ENCODE results near the gene TAS2R13. TPM values are rescaled to one million over a fixed set of nuclear protein-coding genes. Genes with fewer than 3 reads are reported as not detected.

Gene TAS2R13
- polyA plus RNA-seq (ENCODE audit: insufficient read length in 4 of 4) = under 1 TPM in 3 of 4 donors, not detected in 1; 0.09 to 0.14 (median 0.14) TPM

DNA sequence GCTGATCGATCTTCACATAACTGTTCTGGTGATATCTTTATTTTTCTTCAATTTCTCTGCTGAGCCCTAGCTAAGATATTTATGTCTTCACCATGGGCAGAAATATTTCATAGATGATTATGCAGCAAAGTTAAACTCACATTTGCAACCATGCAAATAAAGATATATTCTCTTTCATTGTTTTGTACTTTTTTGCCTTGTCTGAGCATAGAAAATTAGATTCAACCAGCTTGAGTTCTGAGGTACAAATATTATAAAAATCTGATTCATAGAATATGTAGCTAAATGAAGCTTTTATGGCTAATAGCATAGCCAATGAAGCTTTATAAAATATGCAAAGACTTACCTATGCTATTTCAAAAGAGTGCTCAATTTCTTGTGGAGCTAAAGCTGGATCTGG, at the start of gene TAS2R13:
TAS2R13 (minus strand) TSS at position 101 of the 400 bp plus-strand sequence. CDS start 264 bp downstream, outside the sequence.
- DNase-seq (ENCODE audit: low read depth in 4 of 4, low spot score in 3 of 4) = no peak

- DNase-seq (ENCODE audit: low read depth in 4 of 4, low spot score in 3 of 4) = no peak
Observed at GRCh38 chr12:10957741-10958140, 48.4 kb upstream of the TAS2R13 start.

DNA sequence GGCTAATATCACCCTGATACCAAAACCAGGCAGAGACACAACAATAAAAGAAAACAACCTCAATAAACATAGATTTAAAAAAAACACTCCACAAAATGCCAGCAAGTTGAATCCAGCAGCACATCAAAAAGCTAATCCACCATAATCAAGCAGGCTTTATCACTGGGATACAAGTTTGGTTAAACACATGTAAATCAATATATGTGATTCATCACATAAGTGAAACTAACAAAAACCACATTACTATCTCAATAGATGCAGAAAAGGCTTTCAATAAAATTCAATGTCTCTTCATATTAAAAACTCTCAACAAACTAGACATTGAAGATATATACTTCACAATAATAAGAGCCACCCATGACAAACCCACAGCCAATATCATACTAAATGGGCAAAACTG, 46.7 kb upstream of the TAS2R13 start:
- DNase-seq (ENCODE audit: low read depth in 4 of 4, low spot score in 3 of 4) = no peak

GRCh38 chr12:10952645-10953044, 43.3 kb upstream of the TAS2R13 start:
- DNase-seq (ENCODE audit: low read depth in 4 of 4, low spot score in 3 of 4) = no peak

- no peak for DNase-seq (ENCODE audit: low read depth in 4 of 4, low spot score in 3 of 4)
Observed at GRCh38 chr12:10943167-10943566, 33.8 kb upstream of the TAS2R13 start.

DNA sequence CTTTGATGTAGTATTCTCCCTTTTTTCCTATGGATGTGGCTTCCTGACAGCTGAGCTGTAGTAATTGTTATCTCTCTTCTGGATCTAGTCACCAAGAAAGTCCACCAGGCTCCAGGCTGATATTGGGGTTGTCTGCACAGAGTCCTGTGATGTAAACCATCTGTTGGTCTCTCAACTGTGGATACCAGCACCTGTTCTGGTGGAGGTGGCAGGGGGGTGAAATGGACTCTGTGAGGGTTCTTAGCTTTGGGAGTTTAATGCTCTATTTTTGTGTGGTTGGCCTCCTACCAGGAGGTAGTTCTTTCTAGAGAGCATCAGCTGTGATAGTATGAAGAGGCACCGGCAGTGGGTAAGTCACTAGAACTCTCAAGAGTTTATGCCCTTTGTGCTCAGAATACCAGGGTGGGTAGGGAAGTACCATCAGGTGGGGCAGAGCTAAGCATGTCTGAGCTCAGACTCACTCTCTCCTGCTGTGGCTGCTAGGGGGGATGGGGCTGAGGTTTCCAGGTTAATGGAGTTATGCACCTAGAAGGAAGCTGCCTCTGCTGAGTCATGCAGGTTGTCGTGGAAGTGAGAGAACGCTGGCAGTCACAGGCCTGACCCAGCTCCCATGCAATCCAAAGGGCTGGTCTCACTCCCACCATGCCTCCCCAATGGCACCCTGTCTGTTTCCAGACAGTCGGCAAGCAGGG, 32.7 kb upstream of the TAS2R13 start:
- DNase-seq (ENCODE audit: low read depth in 4 of 4, low spot score in 3 of 4) = no peak

DNA sequence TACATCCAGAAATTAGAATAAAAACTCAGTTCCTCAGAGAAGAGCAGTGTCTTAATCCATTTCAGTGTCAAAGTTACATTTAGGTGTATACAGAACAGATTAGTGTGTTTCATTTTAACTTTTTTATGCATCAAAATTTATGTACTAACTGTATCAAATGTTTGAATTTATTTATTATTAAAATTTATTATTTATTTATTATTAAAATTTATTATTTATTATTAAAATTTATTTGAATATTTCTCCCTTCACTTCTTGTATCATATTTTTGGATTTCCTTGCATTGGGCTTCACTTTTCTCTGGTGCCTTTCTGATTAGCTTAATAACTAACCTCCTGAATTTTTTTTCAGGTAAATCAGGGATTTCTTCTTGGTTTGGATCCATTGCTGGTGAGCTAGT, 32.0 kb upstream of the TAS2R13 start:
- DNase-seq (ENCODE audit: low read depth in 4 of 4, low spot score in 3 of 4) = no peak

DNA sequence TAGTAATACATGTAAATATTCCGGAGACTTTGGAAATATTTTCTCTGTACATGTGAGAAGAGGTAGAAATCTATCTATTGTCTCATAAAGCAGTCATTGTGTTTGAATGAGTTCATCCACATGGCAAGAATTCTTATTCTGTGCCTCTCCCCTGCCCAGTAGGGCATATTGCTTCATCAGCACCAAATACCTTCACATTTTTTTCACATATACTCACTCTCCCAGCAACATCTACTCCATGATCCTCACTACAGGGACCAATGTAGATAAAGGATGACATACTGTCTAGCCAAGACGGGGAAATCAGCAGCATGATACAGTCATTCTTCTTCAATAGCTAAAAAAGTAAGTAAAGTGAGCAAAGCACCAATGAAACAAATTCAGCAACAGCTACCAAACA, 31.0 kb upstream of the TAS2R13 start:
- no peak for DNase-seq (ENCODE audit: low read depth in 4 of 4, low spot score in 3 of 4)

GRCh38 chr12:10939163-10939562, 29.8 kb upstream of the TAS2R13 start, which contains the start of gene TAS2R14:
Gene TAS2R14, minus strand, starts transcription at chr12:10939263. Its CDS starts 56 bp downstream, at chr12:10939207.
- DNase-seq (ENCODE audit: low read depth in 4 of 4, low spot score in 3 of 4) = no peak

DNA sequence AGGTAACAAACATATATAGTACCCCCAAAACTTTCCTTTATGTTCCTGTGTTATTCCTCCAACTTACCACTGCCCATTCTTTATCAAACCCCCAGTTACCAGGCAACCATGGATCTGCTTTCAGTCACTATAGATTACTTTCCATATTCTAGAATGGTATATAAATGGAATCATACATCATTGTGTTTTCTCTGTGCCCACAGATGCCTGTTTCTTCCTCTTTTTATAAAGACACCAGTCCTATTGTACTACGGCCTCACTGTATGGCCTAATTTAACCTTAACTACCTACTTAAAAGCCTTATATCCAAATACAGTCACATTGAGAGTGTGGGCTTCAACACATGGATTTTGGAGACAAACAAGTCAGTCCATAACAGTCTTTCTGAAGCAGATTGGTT, 27.1 kb upstream of the TAS2R13 start:
- DNase-seq (ENCODE audit: low read depth in 4 of 4, low spot score in 3 of 4) = no peak

- no peak for DNase-seq (ENCODE audit: low read depth in 4 of 4, low spot score in 3 of 4)
Observed at GRCh38 chr12:10928746-10929286, 19.5 kb upstream of the TAS2R13 start, which contains the start of gene PRH2. Gene PRH2, plus strand, starts transcription at chr12:10929236. Its CDS starts 38 bp downstream, at chr12:10929274.

GRCh38 chr12:10926269-10926668, 16.9 kb upstream of the TAS2R13 start:
- no peak for DNase-seq (ENCODE audit: low read depth in 4 of 4, low spot score in 3 of 4)

DNA sequence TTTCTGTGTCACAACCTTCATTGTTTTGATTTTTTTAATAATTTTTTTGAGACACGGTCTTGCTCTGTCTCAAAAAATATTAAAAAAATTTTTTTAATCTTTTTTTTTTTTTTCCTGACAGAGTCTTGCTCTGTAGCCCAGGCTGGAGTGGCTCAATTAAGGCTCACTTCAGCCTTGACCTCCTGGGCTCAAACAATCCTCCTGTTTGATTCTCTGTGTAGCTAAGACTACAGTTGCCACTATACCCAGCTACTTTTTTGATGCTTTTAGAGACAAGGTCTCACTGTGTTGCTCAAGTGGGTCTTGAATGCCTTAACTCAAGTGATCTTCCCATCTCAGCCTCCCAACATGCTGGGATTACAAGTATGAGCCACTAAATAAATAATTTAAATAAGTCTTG, 10.4 kb upstream of the TAS2R13 start:
- DNase-seq (ENCODE audit: low read depth in 4 of 4, low spot score in 3 of 4) = no peak

DNA sequence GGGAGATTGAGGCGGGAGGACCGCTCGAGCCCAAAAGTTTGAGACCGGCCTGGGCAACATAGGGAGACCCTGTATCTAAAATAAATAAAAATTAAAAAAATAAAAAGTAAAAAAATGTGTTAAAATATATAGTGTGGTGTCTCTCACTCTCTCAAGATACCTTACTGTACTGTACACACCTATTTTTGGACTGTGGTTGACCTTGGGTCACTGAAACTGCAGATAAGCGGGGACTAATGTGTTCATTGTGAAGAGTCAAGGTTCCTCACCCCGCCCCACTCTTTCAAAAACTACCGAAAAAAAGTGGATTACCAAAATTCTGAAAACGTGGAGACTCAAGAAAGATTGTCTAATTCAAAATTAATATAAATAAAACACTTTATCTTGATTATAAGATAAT, 1.0 kb upstream of the TAS2R13 start:
- no peak for DNase-seq (ENCODE audit: low read depth in 4 of 4, low spot score in 3 of 4)

GRCh38 chr12:10904686-10905085, 4.7 kb downstream of the TAS2R13 start:
- DNase-seq (ENCODE audit: low read depth in 4 of 4, low spot score in 3 of 4) = no peak

GRCh38 chr12:10901427-10901826, 7.9 kb downstream of the TAS2R13 start:
- no peak for DNase-seq (ENCODE audit: low read depth in 4 of 4, low spot score in 3 of 4)

- no peak for DNase-seq (ENCODE audit: low read depth in 4 of 4, low spot score in 3 of 4)
Observed at GRCh38 chr12:10900972-10901371, 8.4 kb downstream of the TAS2R13 start.

DNA sequence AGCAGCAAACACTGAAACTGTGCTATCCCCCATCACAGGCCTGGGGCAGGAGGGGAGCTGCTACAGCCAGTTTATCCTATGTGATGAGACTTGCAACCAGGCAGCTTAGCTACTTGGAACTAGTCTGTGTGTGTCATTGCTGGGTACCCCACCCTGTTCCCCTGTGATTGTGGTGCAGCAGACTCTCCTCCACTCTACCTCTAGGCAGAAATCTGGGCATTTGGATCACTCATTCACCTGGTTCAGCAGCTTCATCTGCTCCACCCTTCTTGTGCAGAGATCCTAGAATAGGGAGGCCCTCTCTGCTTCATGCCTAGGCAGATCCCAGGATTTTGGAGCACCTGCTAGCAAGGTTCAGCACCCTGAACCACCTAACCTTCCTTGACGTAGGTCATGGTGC, 8.8 kb downstream of the TAS2R13 start:
- DNase-seq (ENCODE audit: low read depth in 4 of 4, low spot score in 3 of 4) = no peak

- DNase-seq (ENCODE audit: low read depth in 4 of 4, low spot score in 3 of 4) = no peak
Observed at GRCh38 chr12:10896854-10897253, 12.5 kb downstream of the TAS2R13 start.

DNA sequence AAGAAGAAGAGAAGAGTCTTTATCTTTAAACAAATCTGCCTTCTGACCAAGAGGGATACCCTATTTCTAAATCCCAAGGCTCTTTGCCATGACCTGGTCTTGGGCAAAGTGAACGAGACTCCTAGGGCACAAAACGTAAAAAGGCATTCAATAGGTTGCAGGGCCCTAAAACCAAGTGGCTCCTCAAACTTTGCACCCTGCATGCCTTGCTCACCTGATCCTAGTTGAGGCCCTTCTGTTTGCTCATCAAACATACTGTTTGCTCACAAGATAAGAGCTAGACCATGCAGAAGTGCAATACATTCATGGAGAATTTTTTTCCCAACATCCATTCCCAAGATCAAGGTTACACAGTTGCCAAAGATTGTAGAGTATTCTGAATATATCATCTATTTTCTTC, 17.4 kb downstream of the TAS2R13 start:
- no peak for DNase-seq (ENCODE audit: low read depth in 4 of 4, low spot score in 3 of 4)

DNA sequence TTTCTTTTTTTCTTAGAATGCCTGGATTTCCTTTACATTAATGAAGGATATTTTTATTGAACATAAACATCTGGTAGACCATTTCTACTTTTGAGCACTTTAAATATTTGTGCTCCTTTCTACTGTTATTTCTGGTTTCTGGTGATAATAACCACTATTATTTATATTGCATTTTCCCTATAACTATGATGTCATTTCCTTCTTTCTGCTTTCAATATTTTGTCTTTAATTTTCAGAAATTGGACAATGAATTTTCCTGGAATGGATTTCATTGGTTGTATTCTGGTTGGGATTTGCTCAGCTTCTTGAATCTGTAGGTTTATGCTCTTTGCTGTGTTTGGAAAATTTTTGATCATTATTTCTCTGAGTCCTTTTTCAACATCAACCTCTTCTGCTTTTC, 20.1 kb downstream of the TAS2R13 start:
- no peak for DNase-seq (ENCODE audit: low read depth in 4 of 4, low spot score in 3 of 4)

GRCh38 chr12:10884086-10884725, 25.2 kb downstream of the TAS2R13 start, which contains the start of gene PRH1:
Gene PRH1, minus strand, starts transcription at chr12:10884255. Its CDS starts 38 bp downstream, at chr12:10884217.
- DNase-seq (ENCODE audit: low read depth in 4 of 4, low spot score in 3 of 4) = no peak

All from left renal pelvis (tissue), 4 donors.